ENCODE results near the gene TRPV4.

The TRPV4 gene

GRCh38 chr12:109789526-109790048 is 43.6 kb downstream of the TRPV4 start:
- H3K4me3 Mint-ChIP-seq: no peak overlapping the region
- no peaks in the 10 kb centered on the region for H3K9me3 Mint-ChIP-seq
- no peak overlapping the region for H3K27ac Mint-ChIP-seq
- no peaks in the 10 kb centered on the region for H3K36me3 Mint-ChIP-seq
- no peaks in the 10 kb centered on the region for H3K4me1 Mint-ChIP-seq
- no peak for ATAC-seq
- H3K27me3 Mint-ChIP-seq: peaks cover 66% of the 10 kb centered on the region

- Mint-ChIP-seq H3K36me3 (no peaks in the 10 kb centered on the region), H3K27me3 (peaks cover 57% of the 10 kb centered on the region), H3K9me3 (peaks cover 4% of the 10 kb centered on the region), H3K4me3 (no peak overlapping the region), H3K27ac (no peak overlapping the region), H3K4me1 (no peaks in the 10 kb centered on the region)
- ATAC-seq: no peak
Observed at GRCh38 chr12:109786799-109787198, 46.4 kb downstream of the TRPV4 start.

- Mint-ChIP-seq H3K4me3 (no peak overlapping the region), H3K9me3 (peaks cover 4% of the 10 kb centered on the region), H3K27ac (no peak overlapping the region), H3K36me3 (no peaks in the 10 kb centered on the region), H3K27me3 (peaks cover 57% of the 10 kb centered on the region), H3K4me1 (no peaks in the 10 kb centered on the region)
- no peak for ATAC-seq
Observed at GRCh38 chr12:109785854-109786253, 47.3 kb downstream of the TRPV4 start.

GRCh38 chr12:109783965-109784244 is 49.3 kb downstream of the TRPV4 start:
- Mint-ChIP-seq H3K4me3 (no peak overlapping the region), H3K27me3 (peaks cover 57% of the 10 kb centered on the region), H3K4me1 (no peaks in the 10 kb centered on the region), H3K9me3 (peaks cover 4% of the 10 kb centered on the region), H3K27ac (no peak overlapping the region), H3K36me3 (no peaks in the 10 kb centered on the region)
- ATAC-seq: no peak

- no peaks in the 10 kb centered on the region for H3K36me3 Mint-ChIP-seq
Observed at GRCh38 chr12:109783135-109783964, 49.8 kb downstream of the TRPV4 start.

GRCh38 chr12:109782326-109782703 is 50.9 kb downstream of the TRPV4 start:
- no peaks in the 10 kb centered on the region for H3K36me3 Mint-ChIP-seq
- H3K9me3 Mint-ChIP-seq: peaks cover 4% of the 10 kb centered on the region
- H3K27me3 Mint-ChIP-seq: peaks cover 41% of the 10 kb centered on the region
- peaks cover 4% of the 10 kb centered on the region for H3K4me1 Mint-ChIP-seq
- no peak for ATAC-seq
- no peak overlapping the region for H3K4me3 Mint-ChIP-seq
- no peak overlapping the region for H3K27ac Mint-ChIP-seq

More at GRCh38 chr12:109783135-109783964, 49.8 kb downstream of the TRPV4 start:
- Mint-ChIP-seq H3K4me1 (no peaks in the 10 kb centered on the region), H3K9me3 (peaks cover 4% of the 10 kb centered on the region), H3K27me3 (peaks cover 52% of the 10 kb centered on the region), H3K27ac (no peak overlapping the region), H3K4me3 (no peak overlapping the region)
- ATAC-seq: peak; percentile 26

GRCh38 chr12:109781668-109782325 is 51.4 kb downstream of the TRPV4 start:
- no peak for ATAC-seq
- Mint-ChIP-seq H3K36me3 (no peaks in the 10 kb centered on the region), H3K27ac (no peak overlapping the region)

GRCh38 chr12:109779382-109779781 is 53.8 kb downstream of the TRPV4 start:
- ATAC-seq: no peak

More at GRCh38 chr12:109781668-109782325, 51.4 kb downstream of the TRPV4 start:
- Mint-ChIP-seq H3K27me3 (peaks cover 37% of the 10 kb centered on the region), H3K4me3 (no peak overlapping the region), H3K9me3 (peaks cover 4% of the 10 kb centered on the region), H3K4me1 (peaks cover 5% of the 10 kb centered on the region)

GRCh38 chr12:109778684-109779083 is 54.5 kb downstream of the TRPV4 start:
- peaks cover 12% of the 10 kb centered on the region for H3K27me3 Mint-ChIP-seq
- H3K4me1 Mint-ChIP-seq: peaks cover 6% of the 10 kb centered on the region
- ATAC-seq: no peak
- H3K9me3 Mint-ChIP-seq: peaks cover 4% of the 10 kb centered on the region
- no peaks in the 10 kb centered on the region for H3K36me3 Mint-ChIP-seq
- no peak overlapping the region for H3K27ac Mint-ChIP-seq
- H3K4me3 Mint-ChIP-seq: no peak overlapping the region

More at GRCh38 chr12:109779382-109779781, 53.8 kb downstream of the TRPV4 start:
- Mint-ChIP-seq H3K4me3 (no peak overlapping the region), H3K9me3 (peaks cover 4% of the 10 kb centered on the region), H3K4me1 (peaks cover 5% of the 10 kb centered on the region), H3K27me3 (peaks cover 13% of the 10 kb centered on the region), H3K27ac (no peak overlapping the region), H3K36me3 (no peaks in the 10 kb centered on the region)

- Mint-ChIP-seq H3K9me3 (peaks cover 3% of the 10 kb centered on the region), H3K4me1 (peaks cover 16% of the 10 kb centered on the region), H3K27ac (no peak overlapping the region), H3K27me3 (peaks cover 8% of the 10 kb centered on the region), H3K36me3 (no peaks in the 10 kb centered on the region), H3K4me3 (peak overlapping the region; percentile 20)
- ATAC-seq: peak; percentile 29
Observed at GRCh38 chr12:109777544-109777943, 55.7 kb downstream of the TRPV4 start.

GRCh38 chr12:109776624-109777023 is 56.6 kb downstream of the TRPV4 start:
- H3K36me3 Mint-ChIP-seq: no peaks in the 10 kb centered on the region
- no peak overlapping the region for H3K4me3 Mint-ChIP-seq
- no peak overlapping the region for H3K27ac Mint-ChIP-seq
- H3K4me1 Mint-ChIP-seq: peaks cover 16% of the 10 kb centered on the region
- H3K27me3 Mint-ChIP-seq: no peaks in the 10 kb centered on the region
- ATAC-seq: no peak
- H3K9me3 Mint-ChIP-seq: no peaks in the 10 kb centered on the region

GRCh38 chr12:109775172-109775881 is 57.9 kb downstream of the TRPV4 start:
- ATAC-seq: peak; percentile 75
- Mint-ChIP-seq H3K36me3 (no peaks in the 10 kb centered on the region), H3K4me3 (no peak overlapping the region), H3K27me3 (no peaks in the 10 kb centered on the region), H3K9me3 (no peaks in the 10 kb centered on the region), H3K27ac (no peak overlapping the region), H3K4me1 (peaks cover 16% of the 10 kb centered on the region)

- H3K4me1 Mint-ChIP-seq: peaks cover 16% of the 10 kb centered on the region
- H3K4me3 Mint-ChIP-seq: no peak overlapping the region
- no peaks in the 10 kb centered on the region for H3K36me3 Mint-ChIP-seq
- no peak for ATAC-seq
- no peaks in the 10 kb centered on the region for H3K27me3 Mint-ChIP-seq
- H3K9me3 Mint-ChIP-seq: no peaks in the 10 kb centered on the region
- no peak overlapping the region for H3K27ac Mint-ChIP-seq
Observed at GRCh38 chr12:109773384-109774011, 59.7 kb downstream of the TRPV4 start.

GRCh38 chr12:109772622-109773321 is 60.4 kb downstream of the TRPV4 start:
- ATAC-seq: no peak
- H3K27ac Mint-ChIP-seq: no peak overlapping the region
- H3K36me3 Mint-ChIP-seq: no peaks in the 10 kb centered on the region
- H3K4me1 Mint-ChIP-seq: peaks cover 16% of the 10 kb centered on the region
- no peaks in the 10 kb centered on the region for H3K9me3 Mint-ChIP-seq
- H3K27me3 Mint-ChIP-seq: no peaks in the 10 kb centered on the region
- H3K4me3 Mint-ChIP-seq: no peak overlapping the region

Data from stimulated activated memory B cell treated with anti-CD40 and anti-IgM and Interleukin-4, amounts not matched to agents 10 μg/mL and 1 μg/mL and 100 μg/mL, for 72 hours (primary cell).